Measurements from ENCODE around the gene LUZP4.
"Not testable (repeated sequence)": the region's sequence is repeated elsewhere in the genome, so short reads cannot be mapped to it uniquely, and the experiment has no call there.

The LUZP4 gene

GRCh38 chrX:115339441-115340025, 50.0 kb downstream of the LUZP4 start:
- no peak for DNase-seq

- DNase-seq, result no peak
Observed at GRCh38 chrX:115341421-115341820, 51.9 kb downstream of the LUZP4 start.

GRCh38 chrX:115344885-115345614, 55.5 kb downstream of the LUZP4 start:
- no peak for DNase-seq

- DNase-seq, result no peak
Observed at GRCh38 chrX:115345615-115346014, 56.1 kb downstream of the LUZP4 start.

- DNase-seq, result not testable (repeated sequence)
Observed at GRCh38 chrX:115346738-115347137, 57.2 kb downstream of the LUZP4 start.

GRCh38 chrX:115348446-115349225, 59.1 kb downstream of the LUZP4 start:
- no peak for DNase-seq

- no peak for DNase-seq
Observed at GRCh38 chrX:115350711-115351381, 61.3 kb downstream of the LUZP4 start.

GRCh38 chrX:115356369-115356768, 66.9 kb downstream of the LUZP4 start:
- DNase-seq, result no peak
